SK-N-SH treated with all-trans-retinoic acid at 6 μM for 48 hours (cell line): ENCODE results near the gene PFN2.

Experiments
- ISL1 ChIP-seq: fragments of 250-450 bp; sonication (Bioruptor Pico); IDR thresholded peaks from 2 replicates; pipeline ENCODE4 v2.1.2; 2022; ENCODE audit warnings: mild to moderate bottlenecking, moderate library complexity
- OSR1 ChIP-seq: fragments of 250-450 bp; sonication (Bioruptor Pico); IDR thresholded peaks from 2 replicates; pipeline ENCODE4 v1.8.0; 2022; ENCODE audit warnings: moderate library complexity, mild to moderate bottlenecking, inconsistent platforms
- TOX ChIP-seq: fragments of 250-450 bp; sonication (Bioruptor Pico); IDR thresholded peaks from 2 replicates; pipeline ENCODE4 v1.8.0; 2021; ENCODE audit warnings: mild to moderate bottlenecking, moderate library complexity, borderline replicate concordance
- ZFP30 ChIP-seq: fragments of 450-650 bp; formaldehyde crosslinking; IDR thresholded peaks from 2 replicates; pipeline ENCODE4 v1.5.0; 2022; ENCODE audit warnings: mild to moderate bottlenecking, moderate library complexity
- TF ChIP-seq, protein P1 (sequence below): fragments of 250-450 bp; sonication (Bioruptor Pico); IDR thresholded peaks from 2 replicates; pipeline ENCODE4 v1.5.1; 2021; ENCODE audit warnings: mild to moderate bottlenecking, moderate library complexity

DNA sequence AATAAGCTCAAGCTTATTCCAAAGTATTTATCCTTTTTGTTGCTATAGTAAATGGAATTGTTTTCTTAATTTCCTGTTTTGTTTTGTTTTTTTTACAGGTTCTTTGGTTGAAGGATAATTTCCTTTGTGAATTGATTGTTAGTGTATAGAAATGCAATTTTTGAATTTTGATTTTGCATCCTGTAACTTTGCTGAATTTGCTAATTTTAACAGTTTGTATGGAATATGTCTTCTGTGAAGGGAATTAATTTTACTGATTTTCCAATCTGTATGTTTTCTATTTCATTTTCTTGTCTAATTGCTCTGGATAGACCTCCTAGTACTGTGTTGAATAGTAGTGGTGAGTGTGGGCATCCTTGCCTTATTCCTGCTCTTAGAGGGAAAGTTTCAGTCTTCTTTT is 28.3 kb downstream of the PFN2 start:
- TF ChIP-seq ZFP30 (CRISPR knock-in tag) = no peak
- no peak for TF ChIP-seq ISL1
- no peak for TF ChIP-seq OSR1 (CRISPR knock-in tag)
- TF ChIP-seq, protein P1, sequence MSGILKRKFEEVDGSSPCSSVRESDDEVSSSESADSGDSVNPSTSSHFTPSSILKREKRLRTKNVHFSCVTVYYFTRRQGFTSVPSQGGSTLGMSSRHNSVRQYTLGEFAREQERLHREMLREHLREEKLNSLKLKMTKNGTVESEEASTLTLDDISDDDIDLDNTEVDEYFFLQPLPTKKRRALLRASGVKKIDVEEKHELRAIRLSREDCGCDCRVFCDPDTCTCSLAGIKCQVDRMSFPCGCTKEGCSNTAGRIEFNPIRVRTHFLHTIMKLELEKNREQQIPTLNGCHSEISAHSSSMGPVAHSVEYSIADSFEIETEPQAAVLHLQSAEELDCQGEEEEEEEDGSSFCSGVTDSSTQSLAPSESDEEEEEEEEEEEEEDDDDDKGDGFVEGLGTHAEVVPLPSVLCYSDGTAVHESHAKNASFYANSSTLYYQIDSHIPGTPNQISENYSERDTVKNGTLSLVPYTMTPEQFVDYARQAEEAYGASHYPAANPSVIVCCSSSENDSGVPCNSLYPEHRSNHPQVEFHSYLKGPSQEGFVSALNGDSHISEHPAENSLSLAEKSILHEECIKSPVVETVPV (CRISPR knock-in tag) = no peak
- no peak for TF ChIP-seq TOX (CRISPR knock-in tag)
